ENCODE measurements around the gene CDK9.

- TF ChIP-seq CTCF (IDR thresholded peaks at IDR 0.05) (no peak), POLR2AphosphoS5 (IDR thresholded peaks at IDR 0.05) (no peak), POLR2A (IDR thresholded peaks at IDR 0.05) (no peak)
Observed at GRCh38 chr9:127808347-127809001, 22.6 kb downstream of the CDK9 start.

Measured in breast epithelium (tissue), 3 donors.